IMR-90 (cell line): Measurements from ENCODE around the gene C14orf93. TPM values are rescaled to one million over a fixed set of nuclear protein-coding genes. Genes with fewer than 3 reads are reported as not detected.
A peak's percentile ranks its signal among the peaks of the same experiment; 100 is the strongest.

ENCODE experiments used
- ATAC-seq: fragments of 200-7000 bp; cut with Tn5 transposase; 2 replicates; pipeline ENCODE4 v1.9.1; 2020; ENCODE audit warnings: low read depth, mild to moderate bottlenecking, moderate library complexity
- BruUV-seq: library from RNA; stranded (reverse); fragments of 400-500 nt; replicated peaks from 2 replicates; lab custom pipeline; 2021; lab: Mats Ljungman, UMichigan
- CTCF ChIA-PET: fragments of 300-600 bp; formaldehyde crosslinking; extraction: SDS; loops from one replicate; lab custom pipeline; 2021; ENCODE audit warnings: antibody characterized with exemption; lab: Yijun Ruan, JAX
- POLR2A ChIA-PET: fragments of 300-600 bp; sonication (Branson Sonifier 250); formaldehyde crosslinking; loops from one replicate; lab custom pipeline; 2022; ENCODE audit warnings: antibody characterized with exemption; ENCODE audit not compliant: unreplicated experiment; lab: Charles Lee
- DNase-seq: peaks from one replicate; pipeline ENCODE4 v3.0.0; 2013
- H2AFZ ChIP-seq: replicated peaks from 2 replicates; pipeline ENCODE3; 2013; ENCODE audit warnings: low read length, mild to moderate bottlenecking; ENCODE audit not compliant: poor library complexity
- H2AK5ac ChIP-seq: 2 replicates; pipeline ENCODE4 v1.6.1; 2013; ENCODE audit warnings: low read depth, low read length, inconsistent platforms
- H2AK9ac ChIP-seq: replicated peaks from 2 replicates; pipeline ENCODE3; 2013; ENCODE audit warnings: mild to moderate bottlenecking, low read depth, low read length, moderate library complexity; ENCODE audit not compliant: poor library complexity
- H2BK120ac ChIP-seq: 2 replicates; pipeline ENCODE4 v1.6.1; 2013; ENCODE audit warnings: low read depth, low read length, inconsistent platforms
- H2BK15ac ChIP-seq: 3 replicates; pipeline ENCODE4 v1.6.1; 2013; ENCODE audit warnings: low read depth, low read length, inconsistent platforms
- H2BK20ac ChIP-seq: 2 replicates; pipeline ENCODE4 v1.6.1; 2013; ENCODE audit warnings: low read depth, mild to moderate bottlenecking, inconsistent platforms, low read length, moderate library complexity
- H2BK5ac ChIP-seq: 2 replicates; pipeline ENCODE4 v1.6.1; 2013; ENCODE audit warnings: mild to moderate bottlenecking, low read depth, low read length, inconsistent platforms; ENCODE audit not compliant: poor library complexity, severe bottlenecking
- H3K14ac ChIP-seq: replicated peaks from 2 replicates; pipeline ENCODE4 v1.6.1; 2013; ENCODE audit warnings: low read depth, low read length, inconsistent platforms
- H3K18ac ChIP-seq: 2 replicates; pipeline ENCODE4 v1.6.1; 2013; ENCODE audit warnings: low read depth, low read length, control low read depth
- H3K23ac ChIP-seq: 2 replicates; pipeline ENCODE4 v1.6.1; 2013; ENCODE audit warnings: low read depth, low read length, inconsistent platforms
- H3K27ac ChIP-seq: 2 replicates; pipeline ENCODE4 v1.5.1; 2013; ENCODE audit warnings: mild to moderate bottlenecking, control low read depth, low read length; ENCODE audit not compliant: insufficient read depth
- H3K27me3 ChIP-seq: 2 replicates; pipeline ENCODE4 v1.6.1; 2013; ENCODE audit warnings: low read length; ENCODE audit not compliant: control insufficient read depth, insufficient read depth
- H3K36me3 ChIP-seq: 2 replicates; pipeline ENCODE4 v1.6.1; 2013; ENCODE audit warnings: low read length, mixed read lengths; ENCODE audit not compliant: control insufficient read depth, insufficient read depth
- H3K4ac ChIP-seq: 2 replicates; pipeline ENCODE4 v1.6.1; 2013; ENCODE audit warnings: low read depth, low read length, inconsistent platforms
- H3K4me1 ChIP-seq: 2 replicates; pipeline ENCODE4 v1.6.1; 2013; ENCODE audit warnings: low read length, mixed read lengths; ENCODE audit not compliant: control insufficient read depth, insufficient read depth
- H3K4me2 ChIP-seq: 2 replicates; pipeline ENCODE4 v1.6.1; 2013; ENCODE audit warnings: low read depth, mild to moderate bottlenecking, control low read depth, low read length, moderate library complexity
- H3K4me3 ChIP-seq: 2 replicates; pipeline ENCODE4 v1.5.1; 2013; ENCODE audit warnings: low read depth, mild to moderate bottlenecking, control low read depth, low read length, moderate library complexity; ENCODE audit not compliant: insufficient read depth
- H3K56ac ChIP-seq: 2 replicates; pipeline ENCODE4 v1.6.1; 2013; ENCODE audit warnings: low read length, inconsistent platforms; ENCODE audit not compliant: insufficient read depth; ENCODE audit errors: extremely low read depth
- H3K79me1 ChIP-seq, 2 experiments: 2 replicates each; pipeline ENCODE4 v1.6.1; 2013; ENCODE audit warnings: low read length in 2 of 2, inconsistent platforms in 1 of 2, low read depth in 1 of 2
- H3K9ac ChIP-seq: 2 replicates; pipeline ENCODE4 v1.6.1; 2013; ENCODE audit warnings: low read depth, low read length, control low read depth
- H3K9me1 ChIP-seq: 2 replicates; pipeline ENCODE4 v1.6.1; 2013; ENCODE audit warnings: low read length, inconsistent platforms; ENCODE audit not compliant: insufficient read depth
- H3K9me3 ChIP-seq: 2 replicates; pipeline ENCODE4 v1.6.1; 2013; ENCODE audit warnings: low read length; ENCODE audit not compliant: control insufficient read depth, insufficient read depth
- H4K20me1 ChIP-seq: 2 replicates; pipeline ENCODE4 v1.6.1; 2013; ENCODE audit warnings: low read length, inconsistent platforms; ENCODE audit not compliant: insufficient read depth
- H4K5ac ChIP-seq: 2 replicates; pipeline ENCODE4 v1.6.1; 2013; ENCODE audit warnings: mild to moderate bottlenecking, low read depth, low read length, control low read depth
- H4K8ac ChIP-seq, 2 experiments: 2 replicates each; pipeline ENCODE4 v1.6.1; 2013; ENCODE audit warnings: low read depth in 2 of 2, low read length in 2 of 2, control low read depth in 1 of 2, inconsistent platforms in 1 of 2
- H4K91ac ChIP-seq: 2 replicates; pipeline ENCODE4 v1.6.1; 2013; ENCODE audit warnings: low read depth, low read length, inconsistent platforms; ENCODE audit not compliant: insufficient read depth
- CEBPB ChIP-seq: IDR thresholded peaks from 2 replicates; pipeline ENCODE4 v1.6.1; 2012; ENCODE audit warnings: low read depth, low read length, improper control_type of control experiment
- CTCF ChIP-seq: conservative IDR thresholded peaks from 2 replicates; pipeline ENCODE4 v1.5.1; 2012; ENCODE audit warnings: mild to moderate bottlenecking, low read depth, low read length, improper control_type of control experiment
- MAFK ChIP-seq: IDR thresholded peaks from 2 replicates; pipeline ENCODE4 v1.6.1; 2012; ENCODE audit warnings: low read depth, low read length, improper control_type of control experiment
- MAZ ChIP-seq: IDR thresholded peaks from 2 replicates; pipeline ENCODE4 v1.6.1; 2012; ENCODE audit warnings: low read depth, mild to moderate bottlenecking, low read length, improper control_type of control experiment, moderate library complexity, borderline replicate concordance
- MXI1 ChIP-seq: IDR thresholded peaks from 2 replicates; pipeline ENCODE4 v1.6.1; 2012; ENCODE audit warnings: low read depth, mild to moderate bottlenecking, low read length, moderate library complexity, borderline replicate concordance
- NFE2L2 ChIP-seq: fragments of 150-350 bp; IDR thresholded peaks from 2 replicates; pipeline ENCODE4 v1.6.1; 2016; ENCODE audit warnings: low read depth, mild to moderate bottlenecking, low read length
- POLR2A ChIP-seq: IDR thresholded peaks from 2 replicates; pipeline ENCODE4 v1.6.1; 2012; ENCODE audit warnings: mild to moderate bottlenecking, low read depth, low read length
- RCOR1 ChIP-seq: IDR thresholded peaks from 2 replicates; pipeline ENCODE4 v1.6.1; 2012; ENCODE audit warnings: mild to moderate bottlenecking, low read length, improper control_type of control experiment; ENCODE audit not compliant: insufficient replicate concordance
- WGBS, 2 experiments: methylation state at CpG; one replicate each; pipeline versions ENCODE4 v1.1.5 to v1.1.7; 2013; ENCODE audit warnings: missing lambda C conversion rate in 2 of 2; ENCODE audit not compliant: insufficient read length in 1 of 2; ENCODE audit errors: extremely low coverage in 2 of 2; 5-methylcytosine and 5-hydroxymethylcytosine counted together
- dilution Hi-C: fragments of 300-500 bp; cut with HindIII; formaldehyde crosslinking; loops from one replicate; pipeline ENCODE4 v1.14.3; 2018; ENCODE audit warnings: low sequenced_read_pairs; ENCODE audit not compliant: unreplicated experiment
- in situ Hi-C: fragments of 300-500 bp; cut with MboI; formaldehyde crosslinking; loops from 3 replicates; pipeline ENCODE4 v1.14.3; 2019; ENCODE audit warnings: low sequenced_read_pairs, inconsistent platforms, mixed read lengths
- intact Hi-C: fragments of 100-400 bp; cut with micrococcal nuclease; formaldehyde crosslinking; loops from 2 replicates; pipeline ENCODE4 v1.10.0; 2022
- polyA plus RNA-seq, 3 experiments: library from polyadenylated mRNA; depleted of rRNA; stranded (reverse); fragments of >200 nt; gene quantifications; 2 replicates each; pipeline ENCODE4 v1.2.3, GENCODE V29; 2012; ENCODE audit warnings: low replicate concordance in 1 of 3
- total RNA-seq: library from RNA; depleted of rRNA; stranded (reverse); fragments of >200 nt; gene quantifications from 2 replicates; pipeline ENCODE4 v1.2.3, GENCODE V29; 2012

The C14orf93 gene
- total and polyA plus RNA-seq, 2 of the 4 experiments (the other 2 are of a cell fraction) = 5.4 to 5.7 TPM

GRCh38 chr14:23035303-23036144 is 25.6 kb upstream of the C14orf93 start:
- peaks cover 5% of the 10 kb centered on the region; the same call in 1 of the 2 replicates for H3K9me1 ChIP-seq
- no TSS peak for BruUV-seq
- H3K27me3 ChIP-seq = no peaks in the 10 kb centered on the region
- peak overlapping the region; percentile 96 for H2BK5ac ChIP-seq
- H2BK15ac ChIP-seq = peak overlapping the region; percentile 98; the same call in 2 of the 3 replicates
- H2BK120ac ChIP-seq = peak overlapping the region; percentile 17
- ChIA-PET POLR2A (no interaction called here), CTCF (no interaction called here)
- H3K23ac ChIP-seq = peak overlapping the region; percentile 2; the same call in 1 of the 2 replicates
- no CpG with 5 or more reads among the region's 14 CpGs for WGBS, 2 experiments
- H3K79me1 ChIP-seq = peaks cover 18 to 32% of the 10 kb centered on the region in 2 experiments
- ATAC-seq = no peak
- no peaks in the 10 kb centered on the region for H3K9me3 ChIP-seq
- peak overlapping the region; percentile 12; the same call in 1 of the 2 replicates for H3K14ac ChIP-seq
- H3K56ac ChIP-seq = no peak overlapping the region
- TF ChIP-seq MAZ (no peak), CTCF (no peak), POLR2A (no peak), MAFK (peak; percentile 71), MXI1 (no peak), NFE2L2 (no peak), RCOR1 (peak; percentile 62), CEBPB (no peak)
- dilution Hi-C loops (no loop called here), intact Hi-C loops (loop anchor here (2.0 kb wide), 1 partner anchor 29 kb away; no protein-coding TSS in a partner anchor), in situ Hi-C loops (no loop called here)
- H3K4ac ChIP-seq = peak overlapping the region; percentile 68
- peak overlapping the region; percentile 91 for H2AFZ ChIP-seq
- peak overlapping the region; percentile 87 for H3K27ac ChIP-seq
- no peaks in the 10 kb centered on the region for H4K20me1 ChIP-seq
- H4K91ac ChIP-seq = peak overlapping the region; percentile 76
- H4K8ac ChIP-seq = peak overlapping the region; percentile 59 to 100
- H3K36me3 ChIP-seq = peaks cover 9% of the 10 kb centered on the region
- peak overlapping the region; percentile 68 for H2AK9ac ChIP-seq
- peak overlapping the region; percentile 91 for H4K5ac ChIP-seq
- no peak for DNase-seq
- H3K18ac ChIP-seq = peak overlapping the region; percentile 21; the same call in 1 of the 2 replicates
- peak overlapping the region; percentile 14; the same call in 1 of the 2 replicates for H2AK5ac ChIP-seq
- H3K9ac ChIP-seq = no peak overlapping the region
- H3K4me1 ChIP-seq = peaks cover 6% of the 10 kb centered on the region; the same call in 1 of the 2 replicates
- H2BK20ac ChIP-seq = peak overlapping the region; percentile 42; the same call in 1 of the 2 replicates
- H3K4me2 ChIP-seq = peak overlapping the region; percentile 33
- H3K4me3 ChIP-seq = peak overlapping the region; percentile 70
